HUES6 (cell line): ENCODE data around the gene CAMK1D.
"Not testable (repeated sequence)": the region's sequence is repeated elsewhere in the genome, so short reads cannot be mapped to it uniquely, and the experiment has no call there.

Source experiments
- H3K27ac ChIP-seq: 2 replicates; pipeline ENCODE4 v1.7.0; 2013; ENCODE audit warnings: low read depth, mild to moderate bottlenecking, low read length, inconsistent platforms
- H3K27me3 ChIP-seq: 2 replicates; pipeline ENCODE4 v1.6.1; 2013; ENCODE audit warnings: low read length; ENCODE audit not compliant: control insufficient read depth, insufficient read depth
- H3K36me3 ChIP-seq: 2 replicates; pipeline ENCODE4 v1.6.1; 2013; ENCODE audit warnings: low read length; ENCODE audit not compliant: control insufficient read depth, insufficient read depth
- H3K4me1 ChIP-seq: 2 replicates; pipeline ENCODE4 v1.6.1; 2013; ENCODE audit warnings: low read length; ENCODE audit not compliant: control insufficient read depth, insufficient read depth
- H3K4me3 ChIP-seq: 2 replicates; pipeline ENCODE4 v1.5.1; 2013; ENCODE audit warnings: low read depth, low read length
- H3K9ac ChIP-seq: one replicate; pipeline ENCODE4 v1.6.1; 2013; ENCODE audit warnings: mild to moderate bottlenecking, low read length
- H3K9me3 ChIP-seq: 2 replicates; pipeline ENCODE4 v1.6.1; 2013; ENCODE audit warnings: low read depth, low read length; ENCODE audit not compliant: control insufficient read depth, insufficient read depth

CAMK1D gene

DNA sequence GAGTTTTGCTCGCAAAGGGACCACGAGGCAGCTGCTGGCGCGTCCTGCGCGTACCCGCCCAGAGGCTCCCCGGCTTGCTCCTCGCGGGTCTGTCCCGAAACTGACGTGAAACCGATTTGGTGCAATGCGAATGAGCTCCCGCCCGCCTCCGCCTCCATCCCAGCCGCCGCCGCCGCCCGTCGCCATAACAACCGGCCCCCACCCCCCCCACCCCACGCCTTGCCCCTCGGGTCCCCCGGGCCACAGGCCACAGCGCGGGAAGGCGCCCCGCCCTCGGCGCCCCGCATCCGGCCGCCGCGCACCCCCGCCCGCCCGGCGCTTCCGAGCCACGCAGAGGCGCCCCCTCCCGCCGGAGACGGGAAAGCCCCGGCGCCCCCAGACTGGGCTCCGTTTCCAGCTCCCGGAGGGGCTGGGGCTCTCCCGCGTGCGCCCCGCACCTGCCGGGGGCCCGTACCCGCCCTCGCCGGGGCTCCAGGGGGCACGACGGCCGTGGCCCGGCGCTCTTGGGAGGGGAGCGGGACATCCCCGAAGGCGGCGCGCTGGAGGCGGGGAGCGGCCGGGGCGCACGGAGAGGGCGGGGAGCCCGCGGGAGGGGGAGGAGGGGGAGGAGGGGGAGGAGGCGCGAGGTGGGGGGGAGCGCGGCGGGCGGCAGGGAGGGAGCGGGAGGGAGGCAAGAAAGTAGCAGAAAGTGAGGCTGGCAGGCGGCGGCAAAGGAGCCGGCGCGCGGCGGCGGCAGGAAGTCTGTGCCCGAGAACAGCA, at the start of gene CAMK1D:
Gene CAMK1D (plus strand): TSS at position 678 of the 759 bp plus-strand sequence.
- no peaks in the 10 kb centered on the region for H3K36me3 ChIP-seq
- H3K9ac ChIP-seq = peak within 1 kb of the TSS; percentile 53
- peak within 1 kb of the TSS; percentile 93 for H3K4me3 ChIP-seq
- peaks cover 46% of the 10 kb centered on the region for H3K27me3 ChIP-seq
- H3K27ac ChIP-seq = no peak within 1 kb of the TSS
- no peaks in the 10 kb centered on the region for H3K9me3 ChIP-seq
- peaks cover 23% of the 10 kb centered on the region for H3K4me1 ChIP-seq

DNA sequence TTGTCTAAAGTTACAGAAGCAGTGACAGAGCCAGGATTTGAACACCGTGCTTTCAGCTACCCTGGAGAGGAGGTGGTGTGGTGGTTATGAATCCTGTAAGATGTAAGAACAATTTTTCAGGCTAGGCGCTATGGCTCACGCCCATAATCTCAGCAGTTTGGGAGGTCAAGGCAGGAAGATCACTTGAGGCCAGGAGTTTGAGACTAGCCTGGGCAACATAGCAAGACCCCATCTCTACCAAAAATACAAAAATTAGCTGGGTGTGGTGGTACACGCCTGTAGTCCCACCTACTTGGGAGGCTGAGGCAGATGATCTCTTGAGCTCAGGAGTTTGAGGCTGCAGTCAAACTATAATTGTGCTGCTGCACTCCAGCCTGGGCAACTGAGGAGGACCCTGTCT, 48.3 kb upstream of the CAMK1D start:
- not testable (repeated sequence) for H3K9ac ChIP-seq, H3K4me1 ChIP-seq, H3K27ac ChIP-seq, H3K36me3 ChIP-seq, H3K4me3 ChIP-seq, H3K27me3 ChIP-seq, H3K9me3 ChIP-seq

DNA sequence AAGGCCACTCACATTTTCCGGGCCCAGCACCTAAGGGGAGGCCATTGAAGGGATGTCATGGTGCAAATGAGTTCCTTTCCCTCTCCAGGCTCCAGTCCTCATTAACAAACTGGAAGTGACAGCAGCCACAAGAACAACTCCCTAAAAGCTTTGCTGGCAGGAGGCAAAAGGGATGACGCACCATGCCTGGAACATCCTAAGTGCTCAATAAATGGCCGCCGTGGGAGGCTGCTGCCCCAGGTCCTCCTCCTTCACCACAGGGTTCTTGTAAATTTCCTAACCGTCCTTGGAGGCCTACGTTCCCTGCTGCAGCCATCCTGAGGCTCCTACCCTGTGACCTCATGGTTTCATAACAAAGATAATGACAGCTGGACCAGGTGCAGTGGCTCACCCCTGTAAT, 41.3 kb upstream of the CAMK1D start:
- Histone ChIP-seq H3K27ac (no peak overlapping the region), H3K27me3 (no peaks in the 10 kb centered on the region), H3K4me1 (no peaks in the 10 kb centered on the region), H3K4me3 (no peak overlapping the region), H3K9ac (no peak overlapping the region), H3K36me3 (no peaks in the 10 kb centered on the region), H3K9me3 (0 out of 2 replicates have a peak, but pooled peaks cover 4% of the 10 kb centered on the region)

DNA sequence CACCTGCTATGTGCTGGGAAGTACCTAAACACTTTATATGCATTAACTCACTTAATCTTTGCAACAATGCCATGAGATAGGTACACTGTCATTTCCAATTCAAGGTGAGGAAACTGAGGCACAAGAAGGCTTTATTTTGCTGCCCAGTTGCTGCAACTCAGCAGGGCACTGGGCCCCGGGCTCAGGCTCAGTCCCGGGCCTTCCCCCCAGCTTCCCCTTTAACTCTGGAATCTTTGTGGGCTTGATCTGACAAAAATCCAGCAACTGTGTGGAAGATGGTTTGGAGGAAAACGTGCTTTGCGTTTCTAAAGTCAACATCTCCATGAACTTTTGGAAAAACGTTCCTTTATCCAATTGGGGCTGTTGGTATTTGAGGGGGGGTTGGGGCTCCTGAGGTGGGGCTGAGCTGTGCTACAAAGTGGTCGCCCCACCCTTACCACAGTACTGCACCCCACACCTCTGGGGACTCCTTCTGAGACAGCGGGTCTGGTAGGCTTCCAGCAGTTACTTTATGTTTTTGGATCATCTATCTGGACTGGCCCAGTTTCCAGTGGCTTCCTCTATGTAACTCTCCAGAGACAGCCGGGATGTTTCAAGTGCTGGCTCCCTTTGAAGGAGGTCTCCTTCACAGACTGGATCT, 40.5 kb upstream of the CAMK1D start:
- Histone ChIP-seq H3K27ac (no peak overlapping the region), H3K9me3 (0 out of 2 replicates have a peak, but pooled peaks cover 4% of the 10 kb centered on the region), H3K4me1 (no peaks in the 10 kb centered on the region), H3K27me3 (no peaks in the 10 kb centered on the region), H3K9ac (no peak overlapping the region), H3K36me3 (no peaks in the 10 kb centered on the region), H3K4me3 (no peak overlapping the region)

DNA sequence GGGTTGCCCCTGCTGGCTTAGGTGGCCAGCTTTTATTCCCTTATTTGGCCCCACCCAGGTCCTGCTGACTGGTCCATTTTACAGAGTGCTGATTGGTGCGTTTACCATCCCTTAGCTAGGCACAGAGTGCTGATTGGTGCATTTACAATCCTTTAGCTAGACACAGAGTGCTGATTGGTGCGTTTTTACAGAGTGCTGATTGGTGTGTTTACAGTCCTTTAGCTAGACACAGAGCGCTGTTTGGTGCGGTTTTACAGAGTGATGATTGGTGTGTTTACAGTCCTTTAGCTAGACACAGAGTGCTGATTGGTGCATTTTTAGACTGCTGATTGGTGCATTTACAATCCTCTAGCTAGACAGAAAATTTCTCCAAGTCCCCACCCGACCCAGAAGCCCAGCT, 39.6 kb upstream of the CAMK1D start:
- H3K27me3 ChIP-seq, H3K4me3 ChIP-seq, H3K36me3 ChIP-seq, H3K4me1 ChIP-seq, H3K9me3 ChIP-seq, H3K9ac ChIP-seq, H3K27ac ChIP-seq: not testable (repeated sequence)

DNA sequence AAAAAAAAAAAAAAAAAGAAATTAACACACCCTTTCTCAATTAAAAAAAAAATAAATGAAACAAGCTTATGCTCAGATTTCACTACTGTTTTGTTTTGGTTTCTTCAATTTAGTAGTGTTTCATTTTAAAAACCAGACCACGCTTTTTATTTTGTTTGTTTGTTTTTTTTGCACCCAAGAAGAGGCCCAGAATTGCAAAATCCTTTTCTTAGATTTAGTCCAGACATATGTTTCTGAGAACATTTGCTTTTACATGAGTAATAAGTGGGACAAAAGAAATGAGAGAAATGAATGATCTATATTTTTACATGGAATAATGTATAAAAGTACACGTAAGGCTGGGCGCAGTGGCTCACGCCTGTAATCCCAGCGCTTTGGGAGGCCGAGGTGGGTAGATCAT, 34.5 kb upstream of the CAMK1D start:
- Histone ChIP-seq H3K9ac (no peak overlapping the region), H3K27ac (no peak overlapping the region), H3K4me1 (no peaks in the 10 kb centered on the region), H3K4me3 (no peak overlapping the region), H3K9me3 (0 out of 2 replicates have a peak, but pooled peaks cover 1% of the 10 kb centered on the region), H3K36me3 (no peaks in the 10 kb centered on the region), H3K27me3 (no peaks in the 10 kb centered on the region)

DNA sequence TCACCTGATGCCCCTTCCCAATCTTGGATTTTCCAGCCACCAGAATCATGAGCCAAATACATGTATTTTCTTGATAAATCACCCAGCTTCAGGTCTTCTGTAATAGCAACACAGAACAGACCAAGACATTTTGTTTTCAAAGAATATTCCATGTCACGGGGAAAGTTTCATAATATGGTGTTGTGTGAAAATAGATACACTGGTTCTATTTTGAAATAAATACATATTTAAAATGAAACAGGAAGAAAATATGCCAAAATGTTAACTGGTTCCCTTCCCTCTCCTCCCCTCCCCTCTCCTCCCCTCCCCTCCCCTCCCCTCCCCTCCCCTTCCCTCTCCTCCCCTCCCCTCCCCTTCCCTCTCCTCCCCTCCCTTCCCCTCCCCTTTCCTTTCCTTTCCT, 30.3 kb upstream of the CAMK1D start:
- Histone ChIP-seq H3K9ac (no peak overlapping the region), H3K4me3 (no peak overlapping the region), H3K36me3 (no peaks in the 10 kb centered on the region), H3K9me3 (no peaks in the 10 kb centered on the region), H3K27ac (no peak overlapping the region), H3K27me3 (no peaks in the 10 kb centered on the region), H3K4me1 (no peaks in the 10 kb centered on the region)

DNA sequence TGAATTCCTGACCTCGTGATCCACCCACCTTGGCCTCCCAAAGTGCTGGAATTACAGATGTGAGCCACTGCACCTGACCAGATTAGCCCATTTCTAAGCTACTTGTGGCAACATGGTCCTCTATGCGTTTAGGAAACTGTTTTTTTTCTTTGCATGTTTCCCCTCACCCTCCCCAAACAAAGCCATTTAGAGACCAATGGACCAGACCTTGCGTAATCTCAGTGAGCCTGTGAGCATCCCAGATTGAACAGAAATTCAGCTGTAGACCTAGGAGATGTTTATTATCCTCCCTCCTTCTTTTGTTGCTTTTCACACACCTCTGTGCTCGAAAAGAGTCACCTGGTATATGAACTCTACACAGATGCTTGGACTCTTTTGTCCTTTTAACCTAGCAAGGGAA, 28.5 kb upstream of the CAMK1D start:
- Histone ChIP-seq H3K9me3 (no peaks in the 10 kb centered on the region), H3K36me3 (no peaks in the 10 kb centered on the region), H3K9ac (no peak overlapping the region), H3K4me3 (no peak overlapping the region), H3K27ac (no peak overlapping the region), H3K27me3 (no peaks in the 10 kb centered on the region), H3K4me1 (no peaks in the 10 kb centered on the region)

DNA sequence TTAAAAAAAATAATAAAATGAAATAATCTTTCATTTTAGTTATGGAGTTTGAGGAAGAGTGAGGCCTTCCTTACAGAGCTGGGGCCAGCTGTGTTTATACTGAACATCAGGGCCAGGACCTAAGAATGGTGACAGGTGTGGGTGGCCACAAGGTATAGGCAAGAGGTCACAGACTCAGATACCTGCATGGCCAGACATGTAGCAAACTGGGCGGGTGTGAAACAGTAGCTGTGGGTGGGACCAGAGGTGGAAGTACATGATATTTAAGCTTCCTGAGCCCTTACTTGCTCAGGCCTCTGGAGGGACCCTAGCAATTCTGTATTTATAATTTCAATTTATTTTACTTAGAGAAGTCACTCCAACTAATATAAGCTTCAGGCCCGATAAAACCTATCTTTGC, 27.7 kb upstream of the CAMK1D start:
- Histone ChIP-seq H3K9ac (no peak overlapping the region), H3K36me3 (no peaks in the 10 kb centered on the region), H3K4me3 (no peak overlapping the region), H3K27ac (no peak overlapping the region), H3K9me3 (no peaks in the 10 kb centered on the region), H3K27me3 (no peaks in the 10 kb centered on the region), H3K4me1 (no peaks in the 10 kb centered on the region)

DNA sequence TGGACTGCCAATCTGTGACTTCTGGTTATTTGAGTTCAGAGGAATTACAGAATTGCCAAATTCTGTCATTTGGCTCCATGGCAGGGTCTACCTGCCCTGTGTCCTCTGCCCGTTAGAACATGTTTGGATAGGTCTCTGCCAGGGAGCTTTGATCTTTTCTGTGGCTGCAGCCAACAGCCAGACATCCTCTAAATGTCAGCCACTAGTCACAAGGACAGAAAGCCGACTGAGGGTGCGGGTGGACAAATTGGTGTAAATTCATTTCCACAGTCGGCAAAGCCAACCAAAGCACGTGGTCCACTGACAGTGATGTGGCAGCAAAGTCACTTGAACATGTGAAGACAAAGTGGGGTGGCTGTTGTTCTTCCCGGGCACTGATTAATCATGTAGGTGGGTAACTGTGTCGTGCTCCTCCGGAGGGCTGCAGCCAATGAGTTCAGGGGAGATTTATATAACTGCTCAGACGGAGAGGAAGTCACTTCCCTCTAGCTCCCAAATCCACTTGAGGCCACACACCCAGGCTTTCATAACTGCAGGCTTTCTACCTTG, 26.7 kb upstream of the CAMK1D start:
- no peak overlapping the region for H3K4me3 ChIP-seq
- H3K36me3 ChIP-seq = no peaks in the 10 kb centered on the region
- H3K27ac ChIP-seq = no peak overlapping the region
- no peak overlapping the region for H3K9ac ChIP-seq
- no peaks in the 10 kb centered on the region for H3K9me3 ChIP-seq
- no peaks in the 10 kb centered on the region for H3K27me3 ChIP-seq
- no peaks in the 10 kb centered on the region for H3K4me1 ChIP-seq

DNA sequence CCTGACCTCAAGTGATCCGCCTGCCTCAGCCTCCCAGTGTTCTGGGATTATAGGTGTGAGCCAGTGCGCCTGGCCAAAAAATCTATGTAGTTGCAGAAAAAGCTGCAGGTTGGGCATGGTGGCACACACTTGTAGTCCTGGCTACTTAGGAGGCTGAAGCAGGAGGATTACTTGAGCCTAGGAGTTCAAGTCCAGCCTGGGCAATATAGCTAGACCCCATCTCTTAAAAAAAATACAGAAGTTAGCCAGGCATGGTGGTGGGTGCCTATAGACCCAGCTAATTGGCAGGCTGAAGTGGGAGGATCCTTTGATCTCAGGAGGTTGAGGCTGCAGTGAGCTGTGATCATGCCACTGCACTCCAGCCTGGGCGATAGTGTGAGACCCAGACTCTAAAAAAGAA, 24.8 kb upstream of the CAMK1D start:
- H3K4me1 ChIP-seq = no peaks in the 10 kb centered on the region
- no peaks in the 10 kb centered on the region for H3K27me3 ChIP-seq
- no peaks in the 10 kb centered on the region for H3K36me3 ChIP-seq
- no peak overlapping the region for H3K27ac ChIP-seq
- no peak overlapping the region for H3K9ac ChIP-seq
- H3K9me3 ChIP-seq = no peaks in the 10 kb centered on the region
- no peak overlapping the region for H3K4me3 ChIP-seq
